ENCODE results near the gene DNAJC15.

The DNAJC15 gene

DNA sequence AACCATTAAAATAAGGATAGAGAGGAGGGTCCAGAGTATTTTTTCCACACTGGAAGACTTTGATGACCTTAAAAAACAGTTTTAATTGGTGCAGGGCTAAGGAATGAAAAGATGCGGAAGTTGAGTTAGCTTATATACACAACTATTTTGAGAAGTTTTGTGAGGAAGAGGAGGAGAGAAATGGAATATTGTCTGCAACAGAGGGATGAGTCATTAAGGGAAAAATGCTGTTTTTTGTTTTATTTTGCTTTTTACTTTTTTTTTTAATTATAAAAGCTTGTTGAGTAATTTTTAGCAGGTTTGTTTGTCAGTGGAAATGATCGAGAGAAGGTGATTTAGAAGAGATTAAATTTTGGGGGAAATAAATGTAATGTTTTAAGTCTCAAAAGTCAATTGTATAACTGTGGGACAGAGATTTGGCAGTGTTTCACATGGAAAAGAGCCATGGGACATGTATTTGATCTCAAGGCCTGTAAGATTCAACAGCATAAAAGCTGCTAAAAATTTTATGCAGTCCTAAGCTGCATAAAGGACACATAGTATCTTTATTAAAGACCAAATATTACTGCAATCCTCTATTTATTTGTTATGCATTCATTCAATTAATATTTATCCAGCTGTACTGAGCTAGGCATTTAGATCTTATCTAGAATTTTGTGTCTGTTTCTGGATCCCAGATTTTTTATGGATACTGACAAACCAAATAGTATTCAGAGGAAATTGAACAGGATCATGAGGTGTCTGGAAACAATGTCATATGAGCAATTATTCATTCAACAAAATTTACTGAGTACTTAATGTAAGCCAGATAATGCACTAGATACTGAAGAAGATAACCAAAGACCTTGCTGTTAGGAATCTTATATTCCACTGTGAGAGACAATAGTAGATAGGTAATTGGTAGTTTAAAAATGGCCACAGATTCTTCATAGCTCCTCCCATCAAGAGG, 72.7 kb downstream of the DNAJC15 start:
- Mint-ChIP-seq H3K27ac (no peak overlapping the region), H3K4me3 (no peak overlapping the region), H3K9me3 (no peaks in the 10 kb centered on the region), H3K27me3 (no peaks in the 10 kb centered on the region), H3K4me1 (peaks cover 5% of the 10 kb centered on the region), H3K36me3 (peaks cover 11% of the 10 kb centered on the region)
- DNase-seq, result no peak
- CTCF ChIA-PET, result interaction anchor here (0.6 to 1.3 kb wide), 3 partner anchors 14 to 126 kb away, joined by 3 to 4 read pairs (median 4); no protein-coding TSS in a partner anchor

DNA sequence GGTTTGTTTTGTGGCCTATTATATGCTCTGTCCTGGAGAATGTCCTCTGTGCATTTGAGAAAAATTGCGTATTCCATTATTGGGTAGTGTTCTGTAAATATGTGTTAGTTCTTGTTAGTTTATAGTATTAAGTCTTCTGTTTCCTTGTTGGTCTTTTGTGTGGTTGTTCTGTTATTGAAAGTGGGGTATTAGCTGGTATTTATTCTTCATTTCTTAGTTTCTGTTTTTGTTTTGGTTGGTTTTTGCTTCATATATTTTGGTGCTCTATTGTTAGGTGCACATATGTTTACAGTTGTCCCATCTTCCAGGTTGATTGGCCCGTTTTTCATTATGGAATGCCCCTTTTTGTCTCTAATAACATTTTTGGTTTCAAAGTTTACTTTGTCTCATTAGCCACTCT, 77.3 kb downstream of the DNAJC15 start:
- H3K27ac Mint-ChIP-seq, result no peak overlapping the region
- CTCF ChIA-PET, result interaction anchor here (1.1 kb wide), 1 partner anchor 805 kb away, joined by 3 read pairs; no protein-coding TSS in a partner anchor
- H3K27me3 Mint-ChIP-seq, result no peaks in the 10 kb centered on the region
- H3K4me1 Mint-ChIP-seq, result no peaks in the 10 kb centered on the region
- no peaks in the 10 kb centered on the region for H3K9me3 Mint-ChIP-seq
- H3K4me3 Mint-ChIP-seq, result no peak overlapping the region
- no peak for DNase-seq
- H3K36me3 Mint-ChIP-seq, result peaks cover 2% of the 10 kb centered on the region

DNA sequence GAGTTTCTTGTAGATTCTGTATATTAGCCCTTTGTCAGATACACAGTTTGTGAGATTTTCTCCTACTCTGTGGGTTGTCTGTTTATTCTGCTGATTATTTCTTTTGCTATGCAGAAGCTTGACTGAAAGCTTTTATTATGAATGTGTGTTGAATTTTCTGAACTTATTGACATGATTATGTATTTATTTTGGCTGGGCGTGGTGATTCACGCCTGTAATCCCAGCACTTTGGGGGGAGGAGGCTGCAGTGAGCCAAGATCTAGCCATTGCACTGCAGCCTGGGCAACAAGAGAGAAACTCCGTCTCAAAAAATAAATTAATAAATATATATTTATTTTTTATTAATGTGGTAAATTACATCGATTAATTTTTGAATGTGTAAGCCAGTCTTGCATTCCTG, 78.9 kb downstream of the DNAJC15 start:
- Mint-ChIP-seq H3K9me3 (no peaks in the 10 kb centered on the region), H3K27ac (no peak overlapping the region), H3K36me3 (peaks cover under 1% of the 10 kb centered on the region), H3K27me3 (no peaks in the 10 kb centered on the region), H3K4me3 (no peak overlapping the region), H3K4me1 (no peaks in the 10 kb centered on the region)
- CTCF ChIA-PET, result no interaction called here
- no peak for DNase-seq

DNA sequence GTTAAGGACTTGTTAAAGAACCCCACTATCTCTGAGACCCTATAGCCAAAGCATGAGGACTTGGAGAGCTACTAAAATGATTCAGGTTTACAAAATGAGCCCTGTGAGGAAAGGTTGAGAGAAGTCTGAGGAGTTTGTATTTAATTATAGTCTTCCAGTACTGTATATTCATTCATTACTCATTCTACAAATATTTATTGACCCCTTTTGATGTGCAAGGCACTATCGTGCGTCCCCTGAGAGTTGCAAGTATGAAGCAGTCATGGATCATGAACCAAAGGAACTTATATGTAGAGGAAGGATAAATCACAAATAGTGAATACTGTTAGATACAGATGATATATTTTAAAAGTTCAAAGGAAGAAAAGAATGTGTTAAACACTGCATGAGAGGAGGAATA, 84.4 kb downstream of the DNAJC15 start:
- DNase-seq, result no peak
- no peak overlapping the region for H3K4me3 Mint-ChIP-seq
- no peaks in the 10 kb centered on the region for H3K27me3 Mint-ChIP-seq
- H3K4me1 Mint-ChIP-seq, result no peaks in the 10 kb centered on the region
- peaks cover 7% of the 10 kb centered on the region for H3K36me3 Mint-ChIP-seq
- H3K9me3 Mint-ChIP-seq, result no peaks in the 10 kb centered on the region
- H3K27ac Mint-ChIP-seq, result no peak overlapping the region
- CTCF ChIA-PET, result no interaction called here

DNA sequence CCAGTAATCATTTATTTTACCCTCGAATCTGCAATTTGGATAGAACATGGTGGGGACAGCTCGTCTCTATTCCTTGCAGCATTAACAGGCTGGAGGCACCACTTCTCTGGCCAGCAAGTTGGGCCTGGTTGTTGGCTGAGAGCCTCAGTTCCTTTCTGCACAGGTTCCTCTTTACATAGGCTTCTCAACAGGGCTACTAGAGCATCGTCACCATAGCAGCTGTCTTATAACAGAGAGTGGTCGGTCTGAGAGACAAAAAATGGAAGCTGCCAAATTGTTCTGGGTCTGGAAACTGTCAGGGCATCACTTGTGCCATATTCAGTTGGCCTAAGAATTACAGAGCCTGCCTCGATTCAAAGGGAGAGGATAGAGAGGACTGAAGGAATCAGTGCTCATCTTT, 86.7 kb downstream of the DNAJC15 start:
- H3K36me3 Mint-ChIP-seq, result peaks cover 7% of the 10 kb centered on the region
- H3K4me3 Mint-ChIP-seq, result no peak overlapping the region
- no peak for DNase-seq
- no peaks in the 10 kb centered on the region for H3K27me3 Mint-ChIP-seq
- no peaks in the 10 kb centered on the region for H3K9me3 Mint-ChIP-seq
- CTCF ChIA-PET, result no interaction called here
- no peak overlapping the region for H3K27ac Mint-ChIP-seq
- no peaks in the 10 kb centered on the region for H3K4me1 Mint-ChIP-seq

DNA sequence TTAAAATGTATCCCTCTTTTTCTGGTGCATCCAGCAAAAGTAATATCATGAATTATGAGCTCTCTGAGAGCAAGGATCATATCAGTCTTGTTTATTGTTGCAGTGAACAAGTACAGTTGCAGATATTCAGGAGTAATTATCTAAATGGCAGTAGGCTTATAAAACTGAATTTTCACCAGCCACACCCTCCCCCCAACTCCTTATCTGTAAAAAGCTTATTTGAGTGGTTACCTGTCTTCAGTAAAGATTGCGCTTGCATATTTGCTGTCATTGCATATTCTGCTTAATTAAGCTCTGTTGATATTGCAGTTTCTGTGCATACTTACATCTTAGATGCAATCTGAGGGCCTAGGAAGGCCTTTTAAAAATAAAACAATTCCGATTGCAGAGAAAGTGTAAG, 87.3 kb downstream of the DNAJC15 start:
- DNase-seq, result no peak
- H3K4me3 Mint-ChIP-seq, result no peak overlapping the region
- no peaks in the 10 kb centered on the region for H3K4me1 Mint-ChIP-seq
- H3K27me3 Mint-ChIP-seq, result no peaks in the 10 kb centered on the region
- no peaks in the 10 kb centered on the region for H3K9me3 Mint-ChIP-seq
- peaks cover 7% of the 10 kb centered on the region for H3K36me3 Mint-ChIP-seq
- no peak overlapping the region for H3K27ac Mint-ChIP-seq
- CTCF ChIA-PET, result no interaction called here

DNA sequence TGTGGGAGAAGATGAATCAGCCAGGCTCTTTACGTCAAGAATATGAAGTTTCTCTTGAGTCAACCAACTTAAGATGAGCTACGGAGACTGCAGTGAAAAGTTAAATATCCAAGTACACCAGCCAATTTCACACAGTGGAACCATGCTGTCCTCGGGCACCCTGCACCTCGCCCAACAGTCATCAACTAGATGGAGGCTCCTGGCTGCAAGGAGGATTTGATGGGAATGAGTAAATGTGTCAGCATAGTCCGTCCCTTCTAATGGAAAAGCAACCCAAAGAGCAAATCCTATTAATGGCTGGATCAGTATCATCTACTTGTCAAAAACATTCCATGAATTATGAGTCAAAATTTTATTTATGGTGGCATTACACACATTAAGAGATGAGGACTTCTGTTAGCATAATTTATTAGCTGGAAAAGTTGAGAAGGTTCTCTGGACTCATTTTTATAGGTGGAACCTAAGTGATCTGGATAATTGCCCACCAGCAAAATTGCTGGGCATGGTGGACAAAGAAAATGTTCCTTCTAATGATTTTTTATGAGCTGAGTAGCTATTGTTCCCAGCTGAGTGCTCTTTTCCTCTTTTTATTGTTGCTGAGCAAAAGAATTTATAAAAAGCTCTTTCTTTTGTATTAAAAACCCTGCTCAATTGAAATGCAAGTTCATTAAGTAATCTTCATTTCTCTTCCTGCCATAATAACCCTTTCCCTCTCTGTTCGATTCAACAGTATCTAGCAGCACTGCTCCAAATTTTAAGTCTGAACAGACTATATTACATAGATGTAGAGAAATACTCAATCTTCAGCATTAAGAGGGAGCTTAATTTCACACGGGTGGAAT, 88.4 kb downstream of the DNAJC15 start:
- no peak overlapping the region for H3K4me3 Mint-ChIP-seq
- H3K9me3 Mint-ChIP-seq, result no peaks in the 10 kb centered on the region
- H3K4me1 Mint-ChIP-seq, result no peaks in the 10 kb centered on the region
- peaks cover 7% of the 10 kb centered on the region for H3K36me3 Mint-ChIP-seq
- no peak for DNase-seq
- H3K27ac Mint-ChIP-seq, result no peak overlapping the region
- CTCF ChIA-PET, result interaction anchor here (1.2 kb wide), 1 partner anchor 26 kb away, joined by 3 read pairs; no protein-coding TSS in a partner anchor
- peaks cover 4% of the 10 kb centered on the region for H3K27me3 Mint-ChIP-seq

DNA sequence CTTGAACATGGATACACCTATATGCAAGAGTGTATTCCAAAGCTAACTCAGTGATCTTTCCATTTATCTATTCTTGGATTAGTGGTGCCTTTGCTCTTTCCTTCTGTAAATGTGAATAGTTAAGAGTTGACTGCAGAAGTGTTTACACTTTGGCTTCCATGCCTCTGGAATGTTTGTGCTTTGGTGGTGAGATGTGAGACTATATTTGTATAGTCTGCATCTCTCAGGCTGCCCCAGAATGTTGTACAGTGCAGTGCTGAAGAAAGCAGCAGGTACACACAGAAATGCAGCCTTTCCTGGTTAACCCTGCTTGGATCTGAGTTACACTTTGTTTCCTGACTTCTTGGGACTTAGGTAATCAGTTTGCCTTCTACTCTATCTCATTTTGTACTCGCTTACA, 90.2 kb downstream of the DNAJC15 start:
- Mint-ChIP-seq H3K27me3 (peaks cover 4% of the 10 kb centered on the region), H3K9me3 (no peaks in the 10 kb centered on the region), H3K4me1 (no peaks in the 10 kb centered on the region), H3K36me3 (no peaks in the 10 kb centered on the region), H3K4me3 (no peak overlapping the region), H3K27ac (no peak overlapping the region)
- DNase-seq, result no peak
- CTCF ChIA-PET, result no interaction called here

DNA sequence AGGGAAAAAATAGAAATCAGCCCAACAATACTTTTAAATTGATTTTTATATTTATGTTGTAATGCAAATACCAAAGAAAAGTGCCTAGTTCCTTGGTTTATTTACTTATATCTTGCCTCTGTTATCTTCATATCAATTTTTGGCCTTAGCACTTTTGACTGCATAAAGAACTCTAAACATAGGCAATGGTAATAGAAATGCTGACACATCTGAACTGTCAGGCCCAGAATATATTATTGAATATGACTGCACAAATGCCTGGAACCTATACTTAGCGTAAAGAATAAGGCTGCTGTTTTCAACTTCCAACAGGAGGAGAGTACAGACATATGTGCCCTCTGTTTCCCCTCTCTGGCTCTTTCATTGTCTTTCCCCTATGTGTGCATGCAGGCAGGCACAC, 91.1 kb downstream of the DNAJC15 start:
- DNase-seq, result no peak
- Mint-ChIP-seq H3K27me3 (peaks cover 9% of the 10 kb centered on the region), H3K4me1 (no peaks in the 10 kb centered on the region), H3K4me3 (no peak overlapping the region), H3K36me3 (no peaks in the 10 kb centered on the region), H3K9me3 (no peaks in the 10 kb centered on the region), H3K27ac (no peak overlapping the region)
- CTCF ChIA-PET, result no interaction called here

DNA sequence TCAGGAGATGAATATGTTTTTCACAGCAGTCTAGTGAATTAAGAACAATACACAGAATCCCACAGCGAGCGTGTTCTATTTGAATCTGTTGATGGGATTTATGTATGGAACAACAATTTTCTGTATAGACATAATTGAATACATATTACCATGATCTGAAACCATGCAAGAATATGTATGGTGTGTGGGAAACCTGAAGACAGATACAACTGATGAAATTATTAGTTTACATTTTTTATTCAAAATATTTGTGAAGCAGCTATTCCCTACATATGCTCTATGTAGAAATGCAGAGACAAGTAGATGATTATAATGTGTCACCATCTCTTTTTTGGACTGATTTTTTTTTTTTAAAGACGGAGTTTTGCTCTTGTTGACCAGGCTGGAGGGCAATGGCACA, 91.8 kb downstream of the DNAJC15 start:
- Mint-ChIP-seq H3K4me3 (no peak overlapping the region), H3K4me1 (no peaks in the 10 kb centered on the region), H3K36me3 (no peaks in the 10 kb centered on the region), H3K9me3 (no peaks in the 10 kb centered on the region), H3K27me3 (peaks cover 12% of the 10 kb centered on the region), H3K27ac (no peak overlapping the region)
- CTCF ChIA-PET, result no interaction called here
- DNase-seq, result no peak

DNA sequence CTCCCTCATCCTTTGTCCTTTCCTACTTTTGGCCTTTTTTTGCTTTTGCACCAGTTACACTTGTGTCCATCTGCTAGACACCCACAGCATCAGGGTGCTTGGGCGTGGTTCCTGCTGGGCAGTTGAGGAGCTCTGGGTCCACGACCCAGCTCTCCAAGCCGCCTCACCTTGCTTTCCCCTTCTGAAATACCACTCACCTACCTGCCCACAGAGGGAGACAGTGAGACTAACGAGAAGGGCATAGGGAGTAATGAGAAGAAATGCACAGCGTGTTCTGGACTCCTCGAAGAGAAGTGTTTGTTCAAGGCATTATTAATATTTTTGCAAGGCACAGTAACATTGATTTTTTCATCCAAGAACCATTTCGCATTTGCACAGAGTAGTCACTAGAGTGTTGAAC, 92.9 kb downstream of the DNAJC15 start:
- Mint-ChIP-seq H3K4me1 (no peaks in the 10 kb centered on the region), H3K9me3 (no peaks in the 10 kb centered on the region), H3K27ac (no peak overlapping the region), H3K36me3 (no peaks in the 10 kb centered on the region), H3K4me3 (no peak overlapping the region), H3K27me3 (peaks cover 12% of the 10 kb centered on the region)
- no peak for DNase-seq
- CTCF ChIA-PET, result interaction anchor here (0.9 kb wide), 2 partner anchors 672 to 687 kb away, joined by 3 read pairs; no protein-coding TSS in a partner anchor

DNA sequence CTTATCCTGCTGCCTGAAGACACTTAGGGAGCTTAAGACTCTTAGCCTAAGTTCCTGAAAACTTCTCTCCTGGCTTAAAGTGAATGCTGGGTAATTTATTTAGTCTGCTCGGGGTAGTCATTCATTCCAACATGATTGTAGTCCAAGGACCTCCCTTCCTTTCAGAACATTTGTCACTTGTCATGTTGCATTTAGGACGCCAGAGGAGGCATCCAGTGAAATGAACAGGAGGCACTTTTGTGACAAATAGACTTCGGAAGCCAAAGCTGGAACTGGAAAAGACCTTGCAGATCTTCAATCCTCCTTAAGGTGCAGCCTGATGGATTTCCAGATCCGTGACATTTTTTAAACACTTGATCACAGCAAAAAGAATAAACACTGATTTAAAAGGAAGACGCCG, 95.1 kb downstream of the DNAJC15 start:
- H3K27ac Mint-ChIP-seq, result no peak overlapping the region
- no peak overlapping the region for H3K4me3 Mint-ChIP-seq
- H3K36me3 Mint-ChIP-seq, result no peaks in the 10 kb centered on the region
- no peaks in the 10 kb centered on the region for H3K9me3 Mint-ChIP-seq
- no peak for DNase-seq
- peaks cover 12% of the 10 kb centered on the region for H3K27me3 Mint-ChIP-seq
- CTCF ChIA-PET, result no interaction called here
- no peaks in the 10 kb centered on the region for H3K4me1 Mint-ChIP-seq

DNA sequence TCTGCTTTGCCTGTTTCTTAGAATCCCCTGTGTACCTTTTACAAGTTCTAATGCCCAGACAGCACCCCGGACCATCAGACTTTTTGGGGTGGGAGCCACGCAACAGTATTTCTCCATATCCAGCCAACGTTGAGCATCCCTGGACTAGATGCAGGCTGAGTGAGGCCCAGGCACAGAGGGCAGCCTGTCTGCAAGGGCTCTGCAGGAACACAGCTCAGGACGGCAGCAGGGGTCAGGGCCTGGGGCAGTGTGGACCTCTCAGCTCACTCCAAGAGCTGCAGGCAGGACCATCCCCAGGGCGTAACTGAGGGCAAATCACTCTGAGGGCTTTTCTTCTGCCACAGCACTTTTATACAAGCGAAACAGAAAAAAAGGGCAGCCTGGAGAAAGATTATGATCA, 95.8 kb downstream of the DNAJC15 start:
- Mint-ChIP-seq H3K36me3 (no peaks in the 10 kb centered on the region), H3K9me3 (no peaks in the 10 kb centered on the region), H3K27ac (no peak overlapping the region), H3K4me3 (no peak overlapping the region), H3K4me1 (no peaks in the 10 kb centered on the region), H3K27me3 (peaks cover 12% of the 10 kb centered on the region)
- CTCF ChIA-PET, result no interaction called here
- DNase-seq, result no peak

DNA sequence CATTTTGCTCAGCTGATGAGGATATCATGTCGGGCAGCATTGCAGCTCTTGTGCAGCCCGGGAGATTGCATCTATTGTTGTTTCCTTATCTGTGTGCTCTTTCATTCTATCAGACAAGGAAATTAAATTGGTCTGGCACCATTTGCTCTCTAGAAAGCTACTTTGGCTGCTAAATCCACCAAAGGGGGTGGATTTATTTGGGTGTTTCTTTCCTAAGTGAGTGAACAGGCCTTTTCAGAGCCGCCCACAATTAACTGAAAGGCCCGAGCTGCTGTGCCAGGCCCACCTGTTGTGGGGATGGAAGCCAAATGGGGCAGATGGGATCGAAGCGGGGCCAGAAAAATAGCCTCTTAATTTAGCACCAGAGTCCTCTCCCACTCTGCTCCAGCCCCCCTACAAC, 99.4 kb downstream of the DNAJC15 start:
- Mint-ChIP-seq H3K4me3 (no peak overlapping the region), H3K27me3 (peaks cover 8% of the 10 kb centered on the region), H3K27ac (no peak overlapping the region), H3K9me3 (no peaks in the 10 kb centered on the region), H3K36me3 (no peaks in the 10 kb centered on the region), H3K4me1 (peaks cover 5% of the 10 kb centered on the region)
- DNase-seq, result no peak
- CTCF ChIA-PET, result no interaction called here

All from activated naive CD4-positive, alpha-beta T cell treated with anti-CD3 and anti-CD28 coated beads, Interleukin-2, amount 10 ng/mL, durations not matched to agents 7 days and 5 days (primary cell).